C4-2B (cell line): ENCODE results near the gene C10orf143.
"Not testable (repeated sequence)": the region's sequence is repeated elsewhere in the genome, so short reads cannot be mapped to it uniquely, and the experiment has no call there.

Experiments
- H3K27ac ChIP-seq: fragments of 450-650 bp; 2 replicates; pipeline ENCODE4 v1.5.1; 2017
- CTCF ChIP-seq: fragments of 450-650 bp; conservative IDR thresholded peaks from 2 replicates; pipeline ENCODE4 v1.5.1; 2017; ENCODE audit warnings: mild to moderate bottlenecking
- ZFX ChIP-seq: fragments of 450-650 bp; IDR thresholded peaks from 2 replicates; pipeline ENCODE4 v1.6.1; 2017

C10orf143 gene

GRCh38 chr10:130128062-130128781, 17.6 kb upstream of the C10orf143 start:
- peak; percentile 32 for TF ChIP-seq CTCF
- no peak for TF ChIP-seq ZFX
- H3K27ac ChIP-seq = peak overlapping the region; percentile 21; the same call in 1 of the 2 replicates

GRCh38 chr10:130127364-130128061, 16.9 kb upstream of the C10orf143 start:
- TF ChIP-seq ZFX (no peak), CTCF (peak; percentile 93)
- no peak overlapping the region; the same call in 1 of the 2 replicates for H3K27ac ChIP-seq

- no peak overlapping the region for H3K27ac ChIP-seq
- no peak for TF ChIP-seq ZFX
- no peak for TF ChIP-seq CTCF
Measured at GRCh38 chr10:130121486-130122079, 11.0 kb upstream of the C10orf143 start.

GRCh38 chr10:130117535-130117934, 6.9 kb upstream of the C10orf143 start:
- H3K27ac ChIP-seq = not testable (repeated sequence)

GRCh38 chr10:130116942-130117341, 6.3 kb upstream of the C10orf143 start:
- H3K27ac ChIP-seq = not testable (repeated sequence)

- H3K27ac ChIP-seq = no peak overlapping the region
- TF ChIP-seq ZFX (no peak), CTCF (no peak)
Measured at GRCh38 chr10:130112821-130113220, 2.2 kb upstream of the C10orf143 start.

- H3K27ac ChIP-seq = peak overlapping the region; percentile 94
- no peak for TF ChIP-seq CTCF
- no peak for TF ChIP-seq ZFX
Measured at GRCh38 chr10:130111852-130112180, 1.2 kb upstream of the C10orf143 start.

- TF ChIP-seq CTCF (no peak), ZFX (peak; percentile 70)
Measured at GRCh38 chr10:130111113-130111851, 652 bp upstream of the C10orf143 start.

More at GRCh38 chr10:130111113-130111851, 652 bp upstream of the C10orf143 start:
- peak overlapping the region; percentile 94 for H3K27ac ChIP-seq
